HG03159 (cell line): ENCODE data around the gene REM2.

Experiments
- ATAC-seq: cut with Tn5 transposase; IDR thresholded peaks from one replicate; pipeline ENCODE4 v1.9.1; 2021; ENCODE audit warnings: mild to moderate bottlenecking, moderate library complexity; ENCODE audit not compliant: unreplicated experiment

The REM2 gene

GRCh38 chr14:22928237-22929103 is 45.4 kb downstream of the REM2 start:
- no peak for ATAC-seq

- ATAC-seq: peak; percentile 90
These were observed 46.3 kb downstream of the REM2 start, which contains the start of gene PRMT5 for GRCh38 chr14:22929104-22929960. PRMT5 (minus strand) TSS chr14:22929376; CDS start chr14:22929361, 15 bp downstream.

- ATAC-seq: peak; percentile 2
These were observed 46.9 kb downstream of the REM2 start for GRCh38 chr14:22929961-22930364.

- ATAC-seq: no peak
These were observed 49.1 kb downstream of the REM2 start for GRCh38 chr14:22932146-22932545.

- ATAC-seq: no peak
These were observed 52.1 kb downstream of the REM2 start for GRCh38 chr14:22935156-22935555.
